Islet of Langerhans (tissue), 1 donor: ENCODE data around the gene KCTD2.
"Not testable (repeated sequence)": the region's sequence is repeated elsewhere in the genome, so short reads cannot be mapped to it uniquely, and the experiment has no call there.

ENCODE experiments used
- FAIRE-seq: peaks from one replicate; lab custom pipeline; 2011; peaks lifted over from hg19 to GRCh38; lab: Jason Lieb, UNC

The KCTD2 gene

GRCh38 chr17:75051941-75052340, 4.9 kb downstream of the KCTD2 start:
- no peak for FAIRE-seq

GRCh38 chr17:75059369-75060345, 12.6 kb downstream of the KCTD2 start:
- peak; percentile 82 for FAIRE-seq

GRCh38 chr17:75060434-75061054, 13.5 kb downstream of the KCTD2 start:
- no peak for FAIRE-seq

GRCh38 chr17:75061055-75061438, 14.0 kb downstream of the KCTD2 start:
- FAIRE-seq, result no peak

GRCh38 chr17:75061618-75062017, 14.6 kb downstream of the KCTD2 start:
- FAIRE-seq, result no peak

GRCh38 chr17:75063201-75063600, 16.2 kb downstream of the KCTD2 start:
- no peak for FAIRE-seq

- no peak for FAIRE-seq
These were observed 16.6 kb downstream of the KCTD2 start for GRCh38 chr17:75063626-75064025.

- no peak for FAIRE-seq
These were observed 17.0 kb downstream of the KCTD2 start for GRCh38 chr17:75064040-75064439.

GRCh38 chr17:75064460-75064859, 17.4 kb downstream of the KCTD2 start:
- no peak for FAIRE-seq

GRCh38 chr17:75064867-75065561, 18.0 kb downstream of the KCTD2 start:
- FAIRE-seq, result no peak

- no peak for FAIRE-seq
These were observed 18.6 kb downstream of the KCTD2 start for GRCh38 chr17:75065562-75066151.

GRCh38 chr17:75067856-75068255, 20.8 kb downstream of the KCTD2 start:
- no peak for FAIRE-seq

GRCh38 chr17:75068750-75069149, 21.7 kb downstream of the KCTD2 start:
- no peak for FAIRE-seq

- FAIRE-seq, result no peak
These were observed 22.8 kb downstream of the KCTD2 start for GRCh38 chr17:75069783-75070182.

GRCh38 chr17:75071478-75072271, 24.6 kb downstream of the KCTD2 start:
- FAIRE-seq, result not testable (repeated sequence)

GRCh38 chr17:75072909-75073308, 25.9 kb downstream of the KCTD2 start:
- not testable (repeated sequence) for FAIRE-seq

GRCh38 chr17:75073618-75074047, 26.6 kb downstream of the KCTD2 start:
- no peak for FAIRE-seq

- no peak for FAIRE-seq
These were observed 27.5 kb downstream of the KCTD2 start for GRCh38 chr17:75074532-75074931.

- FAIRE-seq, result no peak
These were observed 28.7 kb downstream of the KCTD2 start for GRCh38 chr17:75075597-75076336.

GRCh38 chr17:75077072-75077495, 30.1 kb downstream of the KCTD2 start:
- no peak for FAIRE-seq
